Liver (tissue), 3 donors: ENCODE measurements around the gene PHB1.

Experiments
- CTCF ChIP-seq: fragments of 150-350 bp; IDR thresholded peaks from 2 replicates; pipeline ENCODE4 v1.5.1; 2017; ENCODE audit warnings: improper control_type of control experiment, low read depth, low read length; ENCODE audit not compliant: missing input control
- EGR1 ChIP-seq, 2 donors: IDR thresholded peaks; 2 replicates each; pipeline ENCODE4 v1.6.1; 2016 to 2018; ENCODE audit warnings: antibody characterized with exemption in 2 of 2, low read depth in 2 of 2
- HNF4G ChIP-seq: IDR thresholded peaks from 2 replicates; pipeline ENCODE4 v1.6.1; 2016; ENCODE audit warnings: antibody characterized with exemption
- JUND ChIP-seq, 2 donors: IDR thresholded peaks; 2 replicates each; pipeline ENCODE4 v1.6.1; 2016; ENCODE audit warnings: antibody characterized with exemption in 2 of 2
- RAD21 ChIP-seq, 2 donors: IDR thresholded peaks; 2 replicates each; pipeline ENCODE4 v1.6.1; 2016; ENCODE audit warnings: antibody characterized with exemption in 2 of 2, mild to moderate bottlenecking in 2 of 2
- REST ChIP-seq: IDR thresholded peaks from 2 replicates; pipeline ENCODE4 v1.6.1; 2016; ENCODE audit warnings: antibody characterized with exemption, mild to moderate bottlenecking
- YY1 ChIP-seq: IDR thresholded peaks from 2 replicates; pipeline ENCODE4 v1.6.1; 2016; ENCODE audit warnings: antibody characterized with exemption, mild to moderate bottlenecking
- TF ChIP-seq, protein P1 (sequence below): IDR thresholded peaks from 2 replicates; pipeline ENCODE4 v1.6.1; 2016; ENCODE audit warnings: antibody characterized with exemption
- donor health status: healthy.
- donor health status: healthy.

DNA sequence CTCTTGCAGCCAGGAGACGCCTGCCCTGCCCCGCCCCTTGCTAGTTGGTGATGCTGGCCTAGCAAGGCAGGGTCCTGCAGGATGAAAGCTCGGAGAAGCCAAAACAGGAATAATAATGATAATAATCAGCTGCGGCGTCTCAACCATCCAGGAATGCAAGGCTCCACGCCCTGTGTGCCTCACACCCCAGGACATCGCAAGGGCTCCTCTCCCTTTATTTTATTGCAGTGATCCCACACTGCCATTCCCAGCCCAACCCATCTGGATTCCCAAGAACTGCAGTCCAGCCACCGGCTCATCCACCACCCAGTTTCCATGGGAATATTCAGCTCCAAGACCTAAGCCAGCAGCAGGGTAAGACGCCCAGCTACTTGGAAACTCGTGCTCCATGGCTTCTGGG lies 31.6 kb downstream of the PHB1 start:
- TF ChIP-seq YY1 = no peak
- TF ChIP-seq CTCF = no peak
- no peak for TF ChIP-seq HNF4G
- no peak for TF ChIP-seq RAD21 (IDR thresholded peaks at IDR 0.05)
- no peak for TF ChIP-seq EGR1 (IDR thresholded peaks at IDR 0.05; ENCODE audit: low read depth in 2 of 2)
- TF ChIP-seq, protein P1, sequence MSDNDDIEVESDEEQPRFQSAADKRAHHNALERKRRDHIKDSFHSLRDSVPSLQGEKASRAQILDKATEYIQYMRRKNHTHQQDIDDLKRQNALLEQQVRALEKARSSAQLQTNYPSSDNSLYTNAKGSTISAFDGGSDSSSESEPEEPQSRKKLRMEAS = no peak
- no peak for TF ChIP-seq REST
- TF ChIP-seq JUND (IDR thresholded peaks at IDR 0.05) = no peak
